Measurements from ENCODE around the gene MATN4.
A peak's percentile ranks its signal among the peaks of the same experiment; 100 is the strongest.

Gene MATN4

GRCh38 chr20:45345104-45345936 lies 37.2 kb upstream of the MATN4 start:
- H3K4me3 ChIP-seq (ENCODE audit: low read depth, low read length): no peak overlapping the region
- TF ChIP-seq POLR2A (IDR thresholded peaks at IDR 0.05; ENCODE audit: extremely low read depth, insufficient read length) (no peak), MAX (IDR thresholded peaks at IDR 0.05; ENCODE audit: low read depth, low read length) (no peak), CTCF (IDR thresholded peaks at IDR 0.05; ENCODE audit: low read depth, low read length) (no peak), MYC (IDR thresholded peaks at IDR 0.05; ENCODE audit: low read depth, low read length) (no peak)
- no peak for DNase-seq (ENCODE audit: low read depth)

- peak overlapping the region; percentile 13 for H3K4me3 ChIP-seq (ENCODE audit: low read depth, low read length)
- peak; percentile 91 for DNase-seq (ENCODE audit: low read depth)
- TF ChIP-seq MAX (IDR thresholded peaks at IDR 0.05; ENCODE audit: low read depth, low read length): no peak
Measured at GRCh38 chr20:45344168-45344860, 36.2 kb upstream of the MATN4 start.

- no peak for TF ChIP-seq POLR2A (IDR thresholded peaks at IDR 0.05; ENCODE audit: extremely low read depth, insufficient read length)
- H3K4me3 ChIP-seq (ENCODE audit: low read depth, low read length): peak overlapping the region; percentile 13
- DNase-seq (ENCODE audit: low read depth): no peak
Measured at GRCh38 chr20:45343532-45344167, 35.6 kb upstream of the MATN4 start.

GRCh38 chr20:45342855-45343531 lies 34.9 kb upstream of the MATN4 start:
- no peak for TF ChIP-seq MYC (IDR thresholded peaks at IDR 0.05; ENCODE audit: low read depth, low read length)
- TF ChIP-seq POLR2A (IDR thresholded peaks at IDR 0.05; ENCODE audit: extremely low read depth, insufficient read length): no peak
- TF ChIP-seq MAX (IDR thresholded peaks at IDR 0.05; ENCODE audit: low read depth, low read length): no peak
- TF ChIP-seq CTCF (IDR thresholded peaks at IDR 0.05; ENCODE audit: low read depth, low read length): no peak
- DNase-seq (ENCODE audit: low read depth): no peak
- H3K4me3 ChIP-seq (ENCODE audit: low read depth, low read length): no peak overlapping the region

GRCh38 chr20:45341939-45342854 lies 34.1 kb upstream of the MATN4 start:
- no peak for DNase-seq (ENCODE audit: low read depth)
- no peak for TF ChIP-seq MAX (IDR thresholded peaks at IDR 0.05; ENCODE audit: low read depth, low read length)
- TF ChIP-seq POLR2A (IDR thresholded peaks at IDR 0.05; ENCODE audit: extremely low read depth, insufficient read length): no peak
- no peak for TF ChIP-seq MYC (IDR thresholded peaks at IDR 0.05; ENCODE audit: low read depth, low read length)
- TF ChIP-seq CTCF (IDR thresholded peaks at IDR 0.05; ENCODE audit: low read depth, low read length): no peak
- no peak overlapping the region for H3K4me3 ChIP-seq (ENCODE audit: low read depth, low read length)

- TF ChIP-seq CTCF (IDR thresholded peaks at IDR 0.05; ENCODE audit: low read depth, low read length) (no peak), MYC (IDR thresholded peaks at IDR 0.05; ENCODE audit: low read depth, low read length) (no peak), MAX (IDR thresholded peaks at IDR 0.05; ENCODE audit: low read depth, low read length) (no peak), POLR2A (IDR thresholded peaks at IDR 0.05; ENCODE audit: extremely low read depth, insufficient read length) (no peak)
- H3K4me3 ChIP-seq (ENCODE audit: low read depth, low read length): no peak overlapping the region
- no peak for DNase-seq (ENCODE audit: low read depth)
Measured at GRCh38 chr20:45341579-45341938, 33.5 kb upstream of the MATN4 start.

Data from NB4 (cell line).